Myocyte (in vitro differentiated cells): ENCODE measurements around the gene TMEM198. TPM values are rescaled to one million over a fixed set of nuclear protein-coding genes. Genes with fewer than 3 reads are reported as not detected.

Experiments
- DNase-seq: peaks from one replicate; pipeline ENCODE4 v3.0.0-alpha.2; 2012; ENCODE audit warnings: low read depth
- microRNA-seq: library from miRNA; unstranded; fragments of <30 nt; microRNA quantifications from one replicate; pipeline ENCODE4, GENCODE V29; 2016
- total RNA-seq: library from RNA; depleted of rRNA; stranded (reverse); fragments of >200 nt; gene quantifications from 2 replicates; pipeline ENCODE4 v1.2.3, GENCODE V29; 2014

TMEM198 gene
- total RNA-seq, 1 donor from 2014 or later, result 9.0 TPM

GRCh38 chr2:219575566-219576504, 32.0 kb downstream of the TMEM198 start:
- DNase-seq, result peak; percentile 32

GRCh38 chr2:219576505-219577388, 32.9 kb downstream of the TMEM198 start:
- DNase-seq, result peak; percentile 32

GRCh38 chr2:219578811-219579613, 35.2 kb downstream of the TMEM198 start:
- peak; percentile 20 for DNase-seq

GRCh38 chr2:219581346-219581745, 37.5 kb downstream of the TMEM198 start:
- no peak for DNase-seq

- no peak for DNase-seq
Observed at GRCh38 chr2:219591091-219591490, 47.3 kb downstream of the TMEM198 start.

- no peak for DNase-seq
Observed at GRCh38 chr2:219592736-219593135, 48.9 kb downstream of the TMEM198 start.

- no peak for DNase-seq
Observed at GRCh38 chr2:219593154-219593553, 49.3 kb downstream of the TMEM198 start.

GRCh38 chr2:219595256-219595655, 51.4 kb downstream of the TMEM198 start:
- DNase-seq, result no peak

- peak; percentile 48 for DNase-seq
Observed at GRCh38 chr2:219596954-219597551, 53.2 kb downstream of the TMEM198 start.

GRCh38 chr2:219597552-219598307, 53.9 kb downstream of the TMEM198 start, which contains the start of gene STK11IP:
Gene STK11IP, plus strand, starts transcription at chr2:219597857. Its CDS starts 263 bp downstream, at chr2:219598120.
- DNase-seq, result peak; percentile 99

GRCh38 chr2:219598308-219599078, 54.7 kb downstream of the TMEM198 start:
- no peak for DNase-seq

Small RNA genes within 50 kb of the gene (microRNA-seq; reads per million reads assigned to microRNA genes)
- gene MIR3132, result not detected

Other genes with a start within 250 kb of the TMEM198 start
- gene PTPRN, start 234.6 kb upstream of the TMEM198 start, total RNA-seq, result 0.24 and 0.68 TPM in 2 replicates
- gene RESP18, start 211.3 kb upstream of the TMEM198 start, total RNA-seq, result not detected in 2 replicates
- 61.4 and 65.3 TPM in 2 replicates for gene DNPEP, start 156.1 kb upstream of the TMEM198 start, total RNA-seq
- gene DES, start 125.7 kb upstream of the TMEM198 start, total RNA-seq, result 10,265 and 13,585 TPM in 2 replicates
- gene SPEG, start 109.2 kb upstream of the TMEM198 start, total RNA-seq, result 78.0 and 79.8 TPM in 2 replicates
- gene GMPPA, start 45.1 kb upstream of the TMEM198 start, total RNA-seq, result 43.1 and 57.0 TPM in 2 replicates
- 0.29 and 0.31 TPM in 2 replicates for gene ASIC4, start 29.5 kb upstream of the TMEM198 start, total RNA-seq
- 382 and 388 TPM in 2 replicates for gene CHPF, start 219 bp upstream of the TMEM198 start, total RNA-seq
- 159 and 173 TPM in 2 replicates for gene OBSL1, start 27.5 kb downstream of the TMEM198 start, total RNA-seq
- gene INHA, start 28.3 kb downstream of the TMEM198 start, total RNA-seq, result 0.48 and 0.62 TPM in 2 replicates
- gene STK11IP, start 53.8 kb downstream of the TMEM198 start, total RNA-seq, result 13.0 and 14.7 TPM in 2 replicates
- gene SLC4A3, start 83.6 kb downstream of the TMEM198 start, total RNA-seq, result 4.3 and 7.0 TPM in 2 replicates